WTC11 (cell line): Measurements from ENCODE around the gene ASGR1. TPM values are rescaled to one million over a fixed set of nuclear protein-coding genes. Genes with fewer than 3 reads are reported as not detected.
A peak's percentile ranks its signal among the peaks of the same experiment; 100 is the strongest.

Experiments used
- ATAC-seq: fragments of 200-7000 bp; cut with Tn5 transposase; 2 replicates; pipeline ENCODE4 v1.10.0; 2021; ENCODE audit warnings: mild to moderate bottlenecking, moderate library complexity
- CTCF ChIA-PET: fragments of 300-600 bp; sonication (Branson Sonifier 250); formaldehyde crosslinking; loops from one replicate; lab custom pipeline; 2021; ENCODE audit warnings: antibody characterized with exemption; lab: Charles Lee
- POLR2A ChIA-PET: fragments of 350-600 bp; sonication (Branson Sonifier 250); formaldehyde crosslinking; loops from one replicate; lab custom pipeline; 2021; ENCODE audit warnings: antibody characterized with exemption; lab: Charles Lee
- DNase-seq: peaks from one replicate; pipeline ENCODE4 v3.0.0; 2021; ENCODE audit warnings: low spot score
- H3K27ac Mint-ChIP-seq: 2 replicates; pipeline ENCODE4 v1.8.0; 2021; ENCODE audit warnings: mixed read lengths
- H3K27me3 Mint-ChIP-seq: 2 replicates; pipeline ENCODE4 v1.8.0; 2021; ENCODE audit warnings: low read depth, mild to moderate bottlenecking, moderate library complexity, mixed read lengths
- H3K36me3 Mint-ChIP-seq: 2 replicates; pipeline ENCODE4 v1.8.0; 2021; ENCODE audit warnings: mixed read lengths
- H3K4me1 Mint-ChIP-seq: 2 replicates; pipeline ENCODE4 v1.8.0; 2022; ENCODE audit warnings: mixed read lengths
- H3K4me3 Mint-ChIP-seq: 2 replicates; pipeline ENCODE4 v1.8.0; 2021; ENCODE audit warnings: mild to moderate bottlenecking, moderate library complexity, mixed read lengths
- H3K9me3 Mint-ChIP-seq: 2 replicates; pipeline ENCODE4 v1.8.0; 2021; ENCODE audit warnings: mixed read lengths
- CBFB ChIP-seq: sonication (generic); formaldehyde crosslinking; IDR thresholded peaks from 2 replicates; pipeline ENCODE4 v1.8.1; 2022; ENCODE audit warnings: mild to moderate bottlenecking, low read depth, missing genetic modification reagents
- CREM ChIP-seq: sonication (generic); formaldehyde crosslinking; IDR thresholded peaks from 2 replicates; pipeline ENCODE4 v1.8.1; 2022; ENCODE audit warnings: mild to moderate bottlenecking, missing genetic modification reagents, moderate library complexity
- ELF4 ChIP-seq: sonication (generic); formaldehyde crosslinking; IDR thresholded peaks from 2 replicates; pipeline ENCODE4 v1.8.1; 2022; ENCODE audit warnings: low read depth, mild to moderate bottlenecking, moderate library complexity, missing genetic modification reagents
- FOXJ3 ChIP-seq: sonication (generic); formaldehyde crosslinking; IDR thresholded peaks from 2 replicates; pipeline ENCODE4 v1.9.0; 2021; ENCODE audit warnings: missing genetic modification reagents, mild to moderate bottlenecking, borderline replicate concordance
- JAZF1 ChIP-seq: fragments of 250-450 bp; sonication (Bioruptor Pico); IDR thresholded peaks from 2 replicates; pipeline ENCODE4 v1.9.0; 2021; ENCODE audit warnings: moderate library complexity, mild to moderate bottlenecking, inconsistent platforms
- NFATC4 ChIP-seq: fragments of 250-450 bp; sonication (Bioruptor Pico); IDR thresholded peaks from 2 replicates; pipeline ENCODE4 v1.9.0; 2021; ENCODE audit warnings: mild to moderate bottlenecking
- NR1H2 ChIP-seq: sonication (generic); formaldehyde crosslinking; IDR thresholded peaks from 2 replicates; pipeline ENCODE4 v1.9.0; 2021; ENCODE audit warnings: mild to moderate bottlenecking, moderate library complexity, missing genetic modification reagents
- TEAD4 ChIP-seq: sonication (generic); formaldehyde crosslinking; IDR thresholded peaks from 2 replicates; pipeline ENCODE4 v1.8.0; 2022; ENCODE audit warnings: mild to moderate bottlenecking, missing genetic modification reagents
- TP53 ChIP-seq: sonication (generic); formaldehyde crosslinking; IDR thresholded peaks from 2 replicates; pipeline ENCODE4 v1.8.1; 2023; ENCODE audit warnings: mild to moderate bottlenecking, missing genetic modification reagents
- ZNF232 ChIP-seq: sonication (generic); formaldehyde crosslinking; IDR thresholded peaks from 2 replicates; pipeline ENCODE4 v1.8.0; 2022; ENCODE audit warnings: mild to moderate bottlenecking, missing genetic modification reagents
- total RNA-seq: library from RNA; stranded (reverse); gene quantifications from 3 replicates; pipeline ENCODE4 v1.2.3, GENCODE V29; 2021
- TF ChIP-seq, protein P1 (sequence below): fragments of 250-450 bp; sonication (Bioruptor Pico); IDR thresholded peaks from 2 replicates; pipeline ENCODE4 v1.9.0; 2021; ENCODE audit warnings: mild to moderate bottlenecking
- TF ChIP-seq, protein P2 (sequence below): sonication (generic); formaldehyde crosslinking; IDR thresholded peaks from 2 replicates; pipeline ENCODE4 v1.8.0; 2022; ENCODE audit warnings: mild to moderate bottlenecking, missing genetic modification reagents
- TF ChIP-seq, protein P3 (sequence below): sonication (generic); formaldehyde crosslinking; IDR thresholded peaks from 2 replicates; pipeline ENCODE4 v1.8.1; 2023; ENCODE audit warnings: mild to moderate bottlenecking, moderate library complexity, missing genetic modification reagents
- TF ChIP-seq, protein P4 (sequence below): sonication (generic); formaldehyde crosslinking; IDR thresholded peaks from 2 replicates; pipeline ENCODE4 v1.8.1; 2023; ENCODE audit warnings: mild to moderate bottlenecking, missing genetic modification reagents, borderline replicate concordance
- TF ChIP-seq, protein P5 (sequence below): fragments of 250-450 bp; sonication (Bioruptor Pico); IDR thresholded peaks from 2 replicates; pipeline ENCODE4 v2.1.2; 2022; ENCODE audit warnings: mild to moderate bottlenecking, moderate library complexity
- TF ChIP-seq, protein P6 (sequence below): sonication (generic); formaldehyde crosslinking; IDR thresholded peaks from 2 replicates; pipeline ENCODE4 v1.8.0; 2022; ENCODE audit warnings: mild to moderate bottlenecking, missing genetic modification reagents
- TF ChIP-seq, protein P7 (sequence below): sonication (generic); formaldehyde crosslinking; conservative IDR thresholded peaks from 2 replicates; pipeline ENCODE4 v1.8.1; 2023; ENCODE audit warnings: mild to moderate bottlenecking, low read depth, missing genetic modification reagents, moderate library complexity

The ASGR1 gene
- total RNA-seq, 1 experiment from 2014 or later = 13.3 TPM

DNA sequence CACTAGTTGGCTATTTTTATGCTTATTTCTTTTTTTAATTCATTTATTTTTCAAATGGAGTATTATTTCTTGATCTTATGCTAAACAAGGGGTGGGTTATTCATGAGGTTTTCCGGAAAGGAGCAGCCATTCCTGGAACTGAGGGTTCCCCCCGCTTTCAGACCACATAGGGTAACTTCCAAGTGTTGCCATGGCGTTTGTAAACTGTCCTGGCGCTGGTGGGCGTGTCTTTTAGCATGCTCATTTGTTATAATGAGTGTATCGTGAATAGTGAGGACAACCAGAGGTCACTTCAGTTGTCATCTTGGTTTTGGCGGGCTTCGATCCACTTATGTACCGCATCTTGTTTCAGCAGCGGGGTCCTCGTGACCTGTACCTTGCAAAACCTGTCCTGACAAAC is 35.0 kb downstream of the ASGR1 start (continued):
- TF ChIP-seq ELF4 (no peak), NR1H2 (CRISPR knock-in tag) (no peak), JAZF1 (CRISPR knock-in tag) (no peak)

DNA sequence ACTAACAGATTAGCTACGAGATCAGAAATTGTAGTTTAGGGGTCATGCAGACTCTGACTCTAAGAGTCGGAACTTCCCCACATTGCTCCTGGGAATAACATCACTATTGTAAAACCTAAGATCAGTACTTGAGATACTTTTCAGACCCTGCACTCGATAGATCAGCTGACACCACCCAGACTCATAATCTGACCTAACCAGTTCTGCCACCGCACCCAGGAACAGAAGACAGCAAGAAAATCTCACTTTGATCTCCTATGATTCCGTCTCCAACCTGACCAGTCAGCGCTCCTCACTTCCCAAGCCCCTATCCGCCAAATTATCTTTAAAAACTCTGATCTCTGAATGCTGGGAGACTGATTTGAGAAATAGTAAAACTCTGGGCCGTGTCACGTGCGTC is 37.3 kb downstream of the ASGR1 start:
- Mint-ChIP-seq H3K36me3 (no peaks in the 10 kb centered on the region), H3K9me3 (no peaks in the 10 kb centered on the region), H3K4me1 (peaks cover 61% of the 10 kb centered on the region), H3K27me3 (peaks cover 9% of the 10 kb centered on the region), H3K27ac (peak overlapping the region; percentile 1; the same call in 1 of the 2 replicates), H3K4me3 (no peak overlapping the region)
- CTCF ChIA-PET = interaction anchor here (0.6 to 4.3 kb wide), 3 partner anchors 9 to 96 kb away, joined by 3 to 45 read pairs (median 33); no protein-coding TSS in a partner anchor
- DNase-seq (no peak), ATAC-seq (no peak)
- TF ChIP-seq, protein P1, sequence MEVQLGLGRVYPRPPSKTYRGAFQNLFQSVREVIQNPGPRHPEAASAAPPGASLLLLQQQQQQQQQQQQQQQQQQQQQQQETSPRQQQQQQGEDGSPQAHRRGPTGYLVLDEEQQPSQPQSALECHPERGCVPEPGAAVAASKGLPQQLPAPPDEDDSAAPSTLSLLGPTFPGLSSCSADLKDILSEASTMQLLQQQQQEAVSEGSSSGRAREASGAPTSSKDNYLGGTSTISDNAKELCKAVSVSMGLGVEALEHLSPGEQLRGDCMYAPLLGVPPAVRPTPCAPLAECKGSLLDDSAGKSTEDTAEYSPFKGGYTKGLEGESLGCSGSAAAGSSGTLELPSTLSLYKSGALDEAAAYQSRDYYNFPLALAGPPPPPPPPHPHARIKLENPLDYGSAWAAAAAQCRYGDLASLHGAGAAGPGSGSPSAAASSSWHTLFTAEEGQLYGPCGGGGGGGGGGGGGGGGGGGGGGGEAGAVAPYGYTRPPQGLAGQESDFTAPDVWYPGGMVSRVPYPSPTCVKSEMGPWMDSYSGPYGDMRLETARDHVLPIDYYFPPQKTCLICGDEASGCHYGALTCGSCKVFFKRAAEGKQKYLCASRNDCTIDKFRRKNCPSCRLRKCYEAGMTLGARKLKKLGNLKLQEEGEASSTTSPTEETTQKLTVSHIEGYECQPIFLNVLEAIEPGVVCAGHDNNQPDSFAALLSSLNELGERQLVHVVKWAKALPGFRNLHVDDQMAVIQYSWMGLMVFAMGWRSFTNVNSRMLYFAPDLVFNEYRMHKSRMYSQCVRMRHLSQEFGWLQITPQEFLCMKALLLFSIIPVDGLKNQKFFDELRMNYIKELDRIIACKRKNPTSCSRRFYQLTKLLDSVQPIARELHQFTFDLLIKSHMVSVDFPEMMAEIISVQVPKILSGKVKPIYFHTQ (CRISPR knock-in tag) = no peak
- no peak for TF ChIP-seq ZNF232 (CRISPR knock-in tag)
- TF ChIP-seq, protein P2, sequence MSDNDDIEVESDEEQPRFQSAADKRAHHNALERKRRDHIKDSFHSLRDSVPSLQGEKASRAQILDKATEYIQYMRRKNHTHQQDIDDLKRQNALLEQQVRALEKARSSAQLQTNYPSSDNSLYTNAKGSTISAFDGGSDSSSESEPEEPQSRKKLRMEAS (CRISPR knock-in tag) = no peak
- TF ChIP-seq, protein P3, sequence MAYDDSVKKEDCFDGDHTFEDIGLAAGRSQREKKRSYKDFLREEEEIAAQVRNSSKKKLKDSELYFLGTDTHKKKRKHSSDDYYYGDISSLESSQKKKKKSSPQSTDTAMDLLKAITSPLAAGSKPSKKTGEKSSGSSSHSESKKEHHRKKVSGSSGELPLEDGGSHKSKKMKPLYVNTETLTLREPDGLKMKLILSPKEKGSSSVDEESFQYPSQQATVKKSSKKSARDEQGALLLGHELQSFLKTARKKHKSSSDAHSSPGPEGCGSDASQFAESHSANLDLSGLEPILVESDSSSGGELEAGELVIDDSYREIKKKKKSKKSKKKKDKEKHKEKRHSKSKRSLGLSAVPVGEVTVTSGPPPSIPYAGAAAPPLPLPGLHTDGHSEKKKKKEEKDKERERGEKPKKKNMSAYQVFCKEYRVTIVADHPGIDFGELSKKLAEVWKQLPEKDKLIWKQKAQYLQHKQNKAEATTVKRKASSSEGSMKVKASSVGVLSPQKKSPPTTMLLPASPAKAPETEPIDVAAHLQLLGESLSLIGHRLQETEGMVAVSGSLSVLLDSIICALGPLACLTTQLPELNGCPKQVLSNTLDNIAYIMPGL (CRISPR knock-in tag) = no peak
- no peak for TF ChIP-seq TEAD4
- TF ChIP-seq, protein P4, sequence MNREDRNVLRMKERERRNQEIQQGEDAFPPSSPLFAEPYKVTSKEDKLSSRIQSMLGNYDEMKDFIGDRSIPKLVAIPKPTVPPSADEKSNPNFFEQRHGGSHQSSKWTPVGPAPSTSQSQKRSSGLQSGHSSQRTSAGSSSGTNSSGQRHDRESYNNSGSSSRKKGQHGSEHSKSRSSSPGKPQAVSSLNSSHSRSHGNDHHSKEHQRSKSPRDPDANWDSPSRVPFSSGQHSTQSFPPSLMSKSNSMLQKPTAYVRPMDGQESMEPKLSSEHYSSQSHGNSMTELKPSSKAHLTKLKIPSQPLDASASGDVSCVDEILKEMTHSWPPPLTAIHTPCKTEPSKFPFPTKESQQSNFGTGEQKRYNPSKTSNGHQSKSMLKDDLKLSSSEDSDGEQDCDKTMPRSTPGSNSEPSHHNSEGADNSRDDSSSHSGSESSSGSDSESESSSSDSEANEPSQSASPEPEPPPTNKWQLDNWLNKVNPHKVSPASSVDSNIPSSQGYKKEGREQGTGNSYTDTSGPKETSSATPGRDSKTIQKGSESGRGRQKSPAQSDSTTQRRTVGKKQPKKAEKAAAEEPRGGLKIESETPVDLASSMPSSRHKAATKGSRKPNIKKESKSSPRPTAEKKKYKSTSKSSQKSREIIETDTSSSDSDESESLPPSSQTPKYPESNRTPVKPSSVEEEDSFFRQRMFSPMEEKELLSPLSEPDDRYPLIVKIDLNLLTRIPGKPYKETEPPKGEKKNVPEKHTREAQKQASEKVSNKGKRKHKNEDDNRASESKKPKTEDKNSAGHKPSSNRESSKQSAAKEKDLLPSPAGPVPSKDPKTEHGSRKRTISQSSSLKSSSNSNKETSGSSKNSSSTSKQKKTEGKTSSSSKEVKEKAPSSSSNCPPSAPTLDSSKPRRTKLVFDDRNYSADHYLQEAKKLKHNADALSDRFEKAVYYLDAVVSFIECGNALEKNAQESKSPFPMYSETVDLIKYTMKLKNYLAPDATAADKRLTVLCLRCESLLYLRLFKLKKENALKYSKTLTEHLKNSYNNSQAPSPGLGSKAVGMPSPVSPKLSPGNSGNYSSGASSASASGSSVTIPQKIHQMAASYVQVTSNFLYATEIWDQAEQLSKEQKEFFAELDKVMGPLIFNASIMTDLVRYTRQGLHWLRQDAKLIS (CRISPR knock-in tag) = no peak
- TF ChIP-seq, protein P5, sequence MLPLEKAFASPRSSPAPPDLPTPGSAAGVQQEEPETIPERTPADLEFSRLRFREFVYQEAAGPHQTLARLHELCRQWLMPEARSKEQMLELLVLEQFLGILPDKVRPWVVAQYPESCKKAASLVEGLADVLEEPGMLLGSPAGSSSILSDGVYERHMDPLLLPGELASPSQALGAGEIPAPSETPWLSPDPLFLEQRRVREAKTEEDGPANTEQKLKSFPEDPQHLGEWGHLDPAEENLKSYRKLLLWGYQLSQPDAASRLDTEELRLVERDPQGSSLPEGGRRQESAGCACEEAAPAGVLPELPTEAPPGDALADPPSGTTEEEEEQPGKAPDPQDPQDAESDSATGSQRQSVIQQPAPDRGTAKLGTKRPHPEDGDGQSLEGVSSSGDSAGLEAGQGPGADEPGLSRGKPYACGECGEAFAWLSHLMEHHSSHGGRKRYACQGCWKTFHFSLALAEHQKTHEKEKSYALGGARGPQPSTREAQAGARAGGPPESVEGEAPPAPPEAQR (CRISPR knock-in tag) = no peak
- TF ChIP-seq NFATC4 (CRISPR knock-in tag) = no peak
- TF ChIP-seq ELF4 = no peak
- TF ChIP-seq CREM = no peak
- POLR2A ChIA-PET = no interaction called here

DNA sequence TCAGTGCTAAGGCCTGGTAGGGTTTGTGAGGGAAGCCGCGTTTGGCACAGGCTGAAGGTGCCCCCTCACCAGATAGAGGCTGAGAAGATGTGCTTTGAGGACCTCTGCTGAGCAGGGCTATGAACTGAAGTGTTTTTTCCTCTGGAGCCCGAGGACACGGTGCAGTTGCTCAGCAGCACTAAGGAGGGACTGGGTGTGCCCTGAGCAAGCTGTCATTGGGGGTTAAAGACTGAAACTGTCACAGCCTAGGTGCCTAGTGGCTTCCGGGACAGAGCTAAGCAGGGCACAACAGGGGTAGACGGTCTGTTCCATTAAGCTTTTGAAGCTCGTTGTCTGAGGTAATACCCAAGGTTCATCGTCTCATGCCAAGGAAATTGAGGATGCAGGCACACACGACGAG is 39.8 kb downstream of the ASGR1 start:
- Mint-ChIP-seq H3K4me1 (peaks cover 57% of the 10 kb centered on the region), H3K27me3 (peaks cover 31% of the 10 kb centered on the region), H3K4me3 (no peak overlapping the region), H3K36me3 (no peaks in the 10 kb centered on the region), H3K9me3 (no peaks in the 10 kb centered on the region), H3K27ac (no peak overlapping the region)
- CTCF ChIA-PET = interaction anchor here (0.6 to 6.1 kb wide), 9 partner anchors 9 to 142 kb away, joined by 3 to 105 read pairs (median 5); partner anchors contain the start of genes SLC16A13 and SLC2A4
- POLR2A ChIA-PET = no interaction called here
- DNase-seq = no peak
- ATAC-seq = peak; percentile 16; the same call in 1 of the 2 replicates
- TF ChIP-seq, protein P6, sequence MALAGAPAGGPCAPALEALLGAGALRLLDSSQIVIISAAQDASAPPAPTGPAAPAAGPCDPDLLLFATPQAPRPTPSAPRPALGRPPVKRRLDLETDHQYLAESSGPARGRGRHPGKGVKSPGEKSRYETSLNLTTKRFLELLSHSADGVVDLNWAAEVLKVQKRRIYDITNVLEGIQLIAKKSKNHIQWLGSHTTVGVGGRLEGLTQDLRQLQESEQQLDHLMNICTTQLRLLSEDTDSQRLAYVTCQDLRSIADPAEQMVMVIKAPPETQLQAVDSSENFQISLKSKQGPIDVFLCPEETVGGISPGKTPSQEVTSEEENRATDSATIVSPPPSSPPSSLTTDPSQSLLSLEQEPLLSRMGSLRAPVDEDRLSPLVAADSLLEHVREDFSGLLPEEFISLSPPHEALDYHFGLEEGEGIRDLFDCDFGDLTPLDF = no peak
- TF ChIP-seq, protein P7, sequence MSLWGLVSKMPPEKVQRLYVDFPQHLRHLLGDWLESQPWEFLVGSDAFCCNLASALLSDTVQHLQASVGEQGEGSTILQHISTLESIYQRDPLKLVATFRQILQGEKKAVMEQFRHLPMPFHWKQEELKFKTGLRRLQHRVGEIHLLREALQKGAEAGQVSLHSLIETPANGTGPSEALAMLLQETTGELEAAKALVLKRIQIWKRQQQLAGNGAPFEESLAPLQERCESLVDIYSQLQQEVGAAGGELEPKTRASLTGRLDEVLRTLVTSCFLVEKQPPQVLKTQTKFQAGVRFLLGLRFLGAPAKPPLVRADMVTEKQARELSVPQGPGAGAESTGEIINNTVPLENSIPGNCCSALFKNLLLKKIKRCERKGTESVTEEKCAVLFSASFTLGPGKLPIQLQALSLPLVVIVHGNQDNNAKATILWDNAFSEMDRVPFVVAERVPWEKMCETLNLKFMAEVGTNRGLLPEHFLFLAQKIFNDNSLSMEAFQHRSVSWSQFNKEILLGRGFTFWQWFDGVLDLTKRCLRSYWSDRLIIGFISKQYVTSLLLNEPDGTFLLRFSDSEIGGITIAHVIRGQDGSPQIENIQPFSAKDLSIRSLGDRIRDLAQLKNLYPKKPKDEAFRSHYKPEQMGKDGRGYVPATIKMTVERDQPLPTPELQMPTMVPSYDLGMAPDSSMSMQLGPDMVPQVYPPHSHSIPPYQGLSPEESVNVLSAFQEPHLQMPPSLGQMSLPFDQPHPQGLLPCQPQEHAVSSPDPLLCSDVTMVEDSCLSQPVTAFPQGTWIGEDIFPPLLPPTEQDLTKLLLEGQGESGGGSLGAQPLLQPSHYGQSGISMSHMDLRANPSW (CRISPR knock-in tag) = no peak
- TF ChIP-seq TP53 = no peak
- no peak for TF ChIP-seq FOXJ3 (CRISPR knock-in tag)
- TF ChIP-seq NR1H2 (CRISPR knock-in tag) = no peak
- TF ChIP-seq JAZF1 (CRISPR knock-in tag) = no peak
- no peak for TF ChIP-seq CBFB
